ENCODE results near the gene IFNG. TPM values are rescaled to one million over a fixed set of nuclear protein-coding genes. Genes with fewer than 3 reads are reported as not detected.
"Not testable (repeated sequence)": the region's sequence is repeated elsewhere in the genome, so short reads cannot be mapped to it uniquely, and the experiment has no call there.

The IFNG gene
- total and polyA plus RNA-seq, 4 experiments from 2014 or later: 0.55 to 3.0 (median 1.8) TPM

DNA sequence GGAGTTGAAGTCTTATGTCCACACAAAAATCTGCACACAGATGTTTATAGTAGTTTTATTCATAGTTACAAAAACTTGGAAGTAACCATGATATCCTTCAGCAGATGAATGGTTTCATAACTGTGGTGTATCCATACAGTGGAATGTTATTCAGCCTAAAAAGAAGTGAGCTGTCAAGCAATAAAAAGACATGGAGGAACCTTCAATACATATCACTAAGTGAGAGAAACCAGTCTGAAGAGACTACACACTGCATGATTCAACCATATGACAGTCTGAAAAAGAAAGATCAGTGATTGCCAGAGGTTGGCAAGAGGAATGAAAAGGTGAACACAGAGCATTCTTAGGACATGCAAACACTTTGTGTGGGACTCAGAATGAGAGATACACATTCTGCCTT is 18.6 kb upstream of the IFNG start:
- no peaks in the 10 kb centered on the region for H3K9me3 ChIP-seq (ENCODE audit: control insufficient read depth in 1 of 2, low read length in 2 of 2)
- ChIA-PET POLR2A (ENCODE audit: partially characterized antibody) (interaction anchor here (2.6 kb wide), 1 partner anchor 10 kb away, joined by 20 read pairs; no protein-coding TSS in a partner anchor), CTCF (ENCODE audit: partially characterized antibody) (interaction anchor here (3.9 kb wide), 1 partner anchor 44 kb away, joined by 28 read pairs; no protein-coding TSS in a partner anchor)
- H3K4me1 ChIP-seq (ENCODE audit: insufficient read depth, low read length): peaks cover 65% of the 10 kb centered on the region
- Mint-ChIP-seq H3K4me1 (peaks cover 51 to 75% (median 61%) of the 10 kb centered on the region in 4 donors), H3K36me3 (no peaks in the 10 kb centered on the region), H3K27me3 (no peaks in the 10 kb centered on the region), H3K27ac (peak overlapping the region in 6 of 7 donors; percentile 62 to 97 (median 82)), H3K9me3 (peaks cover 0 to 5% (median 0%) of the 10 kb centered on the region in 8 donors), H3K4me3 (no peak overlapping the region)
- no peaks in the 10 kb centered on the region for H3K36me3 ChIP-seq (ENCODE audit: insufficient read depth, low read length)
- no peak overlapping the region for H3K27ac ChIP-seq (ENCODE audit: low read depth, low read length)
- intact Hi-C loops (cut with micrococcal nuclease): loop anchor here (5.0 kb wide), 1 partner anchor 44 kb away; no protein-coding TSS in a partner anchor
- no peaks in the 10 kb centered on the region for H3K27me3 ChIP-seq (ENCODE audit: insufficient read depth, low read length)
- DNase-seq: no peak
- no peak overlapping the region for H3K4me3 ChIP-seq (ENCODE audit: low read length in 2 of 2)

DNA sequence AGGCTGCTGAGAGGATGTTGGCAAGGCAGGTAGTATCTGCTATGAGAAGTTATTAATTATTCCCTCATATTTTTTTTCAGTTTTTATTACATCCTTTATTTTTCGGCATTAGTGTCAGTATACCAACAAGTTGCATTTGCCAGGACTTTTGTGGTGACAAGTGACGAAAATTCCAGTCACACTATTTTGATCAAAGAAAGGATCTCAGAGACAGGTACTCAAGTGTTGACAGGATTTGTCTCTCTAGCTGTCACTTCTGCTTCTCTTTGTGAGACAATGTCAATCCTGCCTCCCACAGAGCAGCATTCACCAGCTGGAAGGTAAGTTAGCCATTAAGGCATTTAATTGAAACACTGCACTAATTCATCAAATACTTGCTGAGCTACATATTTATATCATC is 18.0 kb upstream of the IFNG start:
- intact Hi-C loops (cut with micrococcal nuclease): loop anchor here (5.0 kb wide), 1 partner anchor 45 kb away; no protein-coding TSS in a partner anchor
- DNase-seq: no peak
- H3K4me3 ChIP-seq (ENCODE audit: low read length in 2 of 2): no peak overlapping the region
- H3K9me3 Mint-ChIP-seq: peaks cover 0 to 5% (median 0%) of the 10 kb centered on the region in 8 donors
- ChIA-PET CTCF (ENCODE audit: partially characterized antibody) (interaction anchor here (2.0 to 3.9 kb wide), 4 partner anchors 11 to 63 kb away, joined by 6 to 28 read pairs (median 8); partner anchors contain the start of gene IFNG), POLR2A (ENCODE audit: partially characterized antibody) (interaction anchor here (2.6 kb wide), 1 partner anchor 11 kb away, joined by 20 read pairs; no protein-coding TSS in a partner anchor)
- no peaks in the 10 kb centered on the region for H3K27me3 Mint-ChIP-seq
- peak overlapping the region; percentile 48 to 97 (median 78) for H3K27ac Mint-ChIP-seq
- H3K27ac ChIP-seq (ENCODE audit: low read depth, low read length): no peak overlapping the region
- peak overlapping the region in 5 of 8 donors; percentile 20 to 36 (median 25) for H3K4me3 Mint-ChIP-seq
- H3K36me3 Mint-ChIP-seq: no peaks in the 10 kb centered on the region
- peaks cover 49 to 75% (median 61%) of the 10 kb centered on the region in 4 donors for H3K4me1 Mint-ChIP-seq
- H3K9me3 ChIP-seq (ENCODE audit: control insufficient read depth in 1 of 2, low read length in 2 of 2): no peaks in the 10 kb centered on the region
- H3K36me3 ChIP-seq (ENCODE audit: insufficient read depth, low read length): no peaks in the 10 kb centered on the region
- H3K4me1 ChIP-seq (ENCODE audit: insufficient read depth, low read length): peaks cover 65% of the 10 kb centered on the region
- H3K27me3 ChIP-seq (ENCODE audit: insufficient read depth, low read length): no peaks in the 10 kb centered on the region

DNA sequence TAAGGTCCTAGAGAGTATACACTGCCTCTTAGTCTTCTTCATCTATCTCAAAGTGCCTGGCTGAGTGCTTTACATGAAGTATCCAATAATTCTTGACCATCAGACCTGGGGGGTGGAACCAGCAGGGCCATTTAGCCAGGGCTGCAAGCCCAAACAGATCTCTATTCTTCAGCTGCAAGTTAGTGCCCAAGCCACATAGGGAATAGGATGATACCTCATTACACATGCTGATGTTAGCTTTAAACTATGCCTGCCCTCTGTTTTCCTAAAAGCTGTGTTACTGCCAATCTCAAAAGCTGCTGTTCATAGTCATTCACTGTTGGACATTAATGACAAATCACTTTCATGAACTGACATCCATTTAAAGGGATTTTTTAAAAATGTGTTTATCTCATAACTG is 16.7 kb upstream of the IFNG start:
- H3K36me3 Mint-ChIP-seq: no peaks in the 10 kb centered on the region
- H3K4me1 Mint-ChIP-seq: peaks cover 44 to 67% (median 55%) of the 10 kb centered on the region in 4 donors
- no peak for DNase-seq
- CTCF ChIA-PET (ENCODE audit: partially characterized antibody): interaction anchor here (0.7 to 3.9 kb wide), 7 partner anchors 9 to 135 kb away, joined by 3 to 28 read pairs (median 6); partner anchors contain the start of gene IFNG
- Histone ChIP-seq H3K36me3 (ENCODE audit: insufficient read depth, low read length) (no peaks in the 10 kb centered on the region), H3K4me3 (ENCODE audit: low read length in 2 of 2) (peak overlapping the region in 1 of 2 donors; percentile 27), H3K27me3 (ENCODE audit: insufficient read depth, low read length) (no peaks in the 10 kb centered on the region), H3K27ac (ENCODE audit: low read depth, low read length) (peak overlapping the region; percentile 58), H3K9me3 (ENCODE audit: control insufficient read depth in 1 of 2, low read length in 2 of 2) (no peaks in the 10 kb centered on the region), H3K4me1 (ENCODE audit: insufficient read depth, low read length) (peaks cover 55% of the 10 kb centered on the region)
- intact Hi-C loops (cut with micrococcal nuclease): loop anchor here (5.0 kb wide), 1 partner anchor 46 kb away; no protein-coding TSS in a partner anchor
- peaks cover 0 to 5% (median 0%) of the 10 kb centered on the region in 8 donors for H3K9me3 Mint-ChIP-seq
- H3K27me3 Mint-ChIP-seq: no peaks in the 10 kb centered on the region
- peak overlapping the region; percentile 71 to 90 (median 78) for H3K4me3 Mint-ChIP-seq
- peak overlapping the region; percentile 90 to 97 (median 92) for H3K27ac Mint-ChIP-seq
- POLR2A ChIA-PET (ENCODE audit: partially characterized antibody): interaction anchor here (0.7 to 2.6 kb wide), 7 partner anchors 12 to 597 kb away, joined by 3 to 20 read pairs (median 3); partner anchors contain the start of gene IFNG

DNA sequence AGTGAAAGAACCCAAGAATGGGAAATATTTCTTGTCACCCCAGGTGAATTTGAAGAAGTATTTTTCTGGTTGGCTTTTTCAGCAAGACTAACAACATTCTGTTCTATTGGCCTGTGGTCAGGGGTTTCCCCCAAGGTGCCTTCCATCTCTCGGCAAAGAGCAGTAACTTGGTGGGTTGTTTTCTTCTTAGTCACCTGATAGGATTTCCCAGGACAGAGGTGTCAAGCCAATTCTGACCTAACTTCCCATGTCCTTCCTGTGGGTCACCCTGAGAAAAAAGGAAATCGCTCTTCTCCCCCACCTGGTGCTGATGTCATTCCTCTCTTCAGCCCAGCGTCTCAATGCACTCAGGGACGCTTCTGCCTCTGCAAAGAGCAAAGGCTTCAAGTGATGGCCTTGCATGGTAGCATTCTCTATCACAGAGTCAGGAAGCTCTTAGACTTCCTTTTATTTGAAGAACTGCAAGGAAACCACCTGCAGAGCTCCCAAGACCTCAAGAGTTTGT is 16.1 kb upstream of the IFNG start:
- Histone ChIP-seq H3K27ac (ENCODE audit: low read depth, low read length) (peak overlapping the region; percentile 58), H3K4me1 (ENCODE audit: insufficient read depth, low read length) (peaks cover 49% of the 10 kb centered on the region), H3K9me3 (ENCODE audit: control insufficient read depth in 1 of 2, low read length in 2 of 2) (no peaks in the 10 kb centered on the region), H3K4me3 (ENCODE audit: low read length in 2 of 2) (peak overlapping the region in 1 of 2 donors; percentile 27), H3K36me3 (ENCODE audit: insufficient read depth, low read length) (no peaks in the 10 kb centered on the region), H3K27me3 (ENCODE audit: insufficient read depth, low read length) (no peaks in the 10 kb centered on the region)
- CTCF ChIA-PET (ENCODE audit: partially characterized antibody): interaction anchor here (0.7 to 3.9 kb wide), 7 partner anchors 10 to 135 kb away, joined by 3 to 28 read pairs (median 6); partner anchors contain the start of gene IFNG
- no peaks in the 10 kb centered on the region for H3K27me3 Mint-ChIP-seq
- H3K4me3 Mint-ChIP-seq: peak overlapping the region; percentile 71 to 90 (median 78)
- peak overlapping the region; percentile 90 to 97 (median 92) for H3K27ac Mint-ChIP-seq
- H3K36me3 Mint-ChIP-seq: no peaks in the 10 kb centered on the region
- H3K9me3 Mint-ChIP-seq: peaks cover 0 to 5% (median 0%) of the 10 kb centered on the region in 8 donors
- POLR2A ChIA-PET (ENCODE audit: partially characterized antibody): interaction anchor here (0.7 to 2.6 kb wide), 7 partner anchors 13 to 596 kb away, joined by 3 to 20 read pairs (median 3); partner anchors contain the start of gene IFNG
- peaks cover 37 to 61% (median 49%) of the 10 kb centered on the region in 4 donors for H3K4me1 Mint-ChIP-seq
- intact Hi-C loops (cut with micrococcal nuclease): loop anchor here (2.0 to 5.0 kb wide), 2 partner anchors 17 to 47 kb away; partner anchors contain the start of gene IFNG
- DNase-seq: peak; percentile 81 to 90 (median 82)

DNA sequence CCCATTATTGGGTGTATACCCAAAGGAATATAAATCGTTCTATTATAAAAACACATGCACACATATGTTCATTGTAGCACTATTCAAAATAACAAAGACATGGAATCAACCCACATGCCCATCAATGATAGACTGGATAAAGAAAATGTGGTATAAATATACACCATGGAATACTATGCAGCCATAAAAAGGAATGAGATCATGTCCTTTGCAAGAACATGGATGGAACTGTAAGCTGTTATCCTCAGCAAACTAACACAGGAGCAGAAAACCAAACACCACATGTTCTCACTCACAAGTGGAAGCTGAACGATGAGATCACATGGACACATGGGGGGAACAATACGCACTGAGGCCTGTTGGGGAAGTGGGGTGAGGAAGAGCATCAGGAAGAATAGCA is 15.2 kb upstream of the IFNG start:
- H3K36me3 Mint-ChIP-seq; DNase-seq; H3K36me3 ChIP-seq (ENCODE audit: insufficient read depth, low read length); H3K9me3 Mint-ChIP-seq; H3K4me3 ChIP-seq (ENCODE audit: low read length in 2 of 2); H3K9me3 ChIP-seq (ENCODE audit: control insufficient read depth in 1 of 2, low read length in 2 of 2); H3K27me3 Mint-ChIP-seq; H3K27me3 ChIP-seq (ENCODE audit: insufficient read depth, low read length): not testable (repeated sequence)
- Mint-ChIP-seq H3K27ac (peak overlapping the region; percentile 90 to 97 (median 92)), H3K4me1 (peaks cover 36 to 57% (median 48%) of the 10 kb centered on the region in 4 donors), H3K4me3 (peak overlapping the region in 6 of 8 donors; percentile 19 to 90 (median 74))
- ChIA-PET CTCF (ENCODE audit: partially characterized antibody) (interaction anchor here (2.7 to 3.9 kb wide), 2 partner anchors 48 to 60 kb away, joined by 7 to 28 read pairs; no protein-coding TSS in a partner anchor), POLR2A (ENCODE audit: partially characterized antibody) (interaction anchor here (1.1 kb wide), 1 partner anchor 17 kb away, joined by 4 read pairs; no protein-coding TSS in a partner anchor)
- intact Hi-C loops (cut with micrococcal nuclease): loop anchor here (2.0 to 5.0 kb wide), 2 partner anchors 16 to 48 kb away; partner anchors contain the start of gene IFNG
- peak overlapping the region; percentile 58 for H3K27ac ChIP-seq (ENCODE audit: low read depth, low read length)
- H3K4me1 ChIP-seq (ENCODE audit: insufficient read depth, low read length): peaks cover 47% of the 10 kb centered on the region

DNA sequence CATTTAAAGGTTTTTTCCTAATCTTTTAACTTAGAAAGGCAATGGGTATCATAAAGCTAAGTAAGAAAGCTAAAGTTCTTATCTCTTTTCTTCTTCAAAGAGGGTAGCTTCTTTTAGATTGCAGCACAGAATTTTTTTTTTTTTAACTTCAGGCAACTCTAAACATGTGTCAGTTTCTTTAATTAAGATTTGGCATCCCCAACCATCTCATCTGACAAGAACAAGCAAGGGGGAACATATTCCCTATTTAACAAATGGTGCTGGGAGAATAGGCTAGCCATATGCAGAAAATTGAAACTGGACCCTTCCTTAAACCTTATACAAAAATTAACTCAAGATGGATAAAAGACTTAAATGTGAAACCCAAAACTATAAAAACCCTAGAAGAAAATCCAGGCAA is 14.3 kb upstream of the IFNG start:
- H3K36me3 ChIP-seq (ENCODE audit: insufficient read depth, low read length): no peaks in the 10 kb centered on the region
- Mint-ChIP-seq H3K4me3 (no peak overlapping the region), H3K9me3 (peaks cover 0 to 5% (median 0%) of the 10 kb centered on the region in 8 donors), H3K4me1 (peaks cover 33 to 51% (median 43%) of the 10 kb centered on the region in 4 donors), H3K36me3 (no peaks in the 10 kb centered on the region), H3K27me3 (no peaks in the 10 kb centered on the region), H3K27ac (peak overlapping the region in 4 of 7 donors; percentile 77 to 97 (median 90))
- H3K9me3 ChIP-seq (ENCODE audit: control insufficient read depth in 1 of 2, low read length in 2 of 2): no peaks in the 10 kb centered on the region
- intact Hi-C loops (cut with micrococcal nuclease): loop anchor here (2.0 kb wide), 1 partner anchor 15 kb away; the partner anchor contains the start of gene IFNG
- no peak overlapping the region for H3K4me3 ChIP-seq (ENCODE audit: low read length in 2 of 2)
- no peak for DNase-seq
- peaks cover 41% of the 10 kb centered on the region for H3K4me1 ChIP-seq (ENCODE audit: insufficient read depth, low read length)
- H3K27ac ChIP-seq (ENCODE audit: low read depth, low read length): no peak overlapping the region
- ChIA-PET POLR2A (ENCODE audit: partially characterized antibody) (interaction anchor here (1.1 kb wide), 1 partner anchor 16 kb away, joined by 4 read pairs; no protein-coding TSS in a partner anchor), CTCF (ENCODE audit: partially characterized antibody) (interaction anchor here (0.7 to 3.1 kb wide), 3 partner anchors 16 to 78 kb away, joined by 3 to 18 read pairs (median 7); no protein-coding TSS in a partner anchor)
- no peaks in the 10 kb centered on the region for H3K27me3 ChIP-seq (ENCODE audit: insufficient read depth, low read length)

Data from CD4-positive, alpha-beta memory T cell (primary cell).